ENCODE measurements around the gene PTPRG.

PTPRG gene

DNA sequence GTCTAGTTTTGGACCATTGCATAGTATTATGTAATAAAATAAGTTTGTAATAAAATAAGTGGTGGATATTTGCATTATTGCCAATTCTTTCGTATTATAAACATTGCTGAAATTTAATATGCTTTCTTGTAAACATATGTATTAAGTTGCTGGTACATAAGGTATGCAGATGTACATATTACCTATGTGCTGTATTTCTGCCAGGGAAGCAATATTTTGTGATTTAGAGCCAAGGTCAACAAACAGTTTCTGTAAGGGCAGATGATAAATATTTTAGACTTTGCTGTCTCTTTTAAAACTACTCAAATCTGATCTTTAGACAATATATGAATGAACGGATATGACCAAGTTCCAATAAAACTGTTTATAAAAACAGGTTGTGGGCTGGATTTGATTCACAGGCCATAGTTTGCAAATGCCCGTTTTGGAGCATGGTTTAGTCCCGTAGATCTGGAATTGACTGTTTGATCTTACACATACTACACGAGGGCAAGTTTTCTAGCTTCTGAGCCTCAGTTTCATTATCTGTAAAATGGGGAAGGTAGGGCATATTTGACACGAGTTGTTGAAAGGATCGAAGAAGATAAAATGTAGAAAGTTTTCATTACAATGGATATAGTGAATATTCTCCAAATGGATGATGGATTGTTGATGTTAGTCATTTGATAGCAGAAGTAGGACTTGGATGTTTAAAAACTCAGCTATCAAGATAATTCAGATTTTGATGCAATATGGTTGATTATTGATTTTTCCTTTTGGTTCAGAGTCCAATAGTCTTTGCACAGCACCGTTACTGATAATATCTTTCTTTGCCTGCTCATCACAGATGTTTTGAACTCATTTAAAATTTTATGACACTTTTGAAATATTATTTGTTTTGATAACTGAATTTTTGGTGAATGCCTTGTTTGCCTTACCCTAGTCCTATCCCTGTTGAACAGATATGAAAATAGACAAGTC, 417.4 kb downstream of the PTPRG start:
- Mint-ChIP-seq H3K36me3 (no peaks in the 10 kb centered on the region), H3K4me1 (no peaks in the 10 kb centered on the region), H3K4me3 (no peak overlapping the region), H3K27ac (no peak overlapping the region), H3K9me3 (no peaks in the 10 kb centered on the region), H3K27me3 (no peaks in the 10 kb centered on the region)
- CTCF ChIA-PET, result no interaction called here
- no peak for DNase-seq

DNA sequence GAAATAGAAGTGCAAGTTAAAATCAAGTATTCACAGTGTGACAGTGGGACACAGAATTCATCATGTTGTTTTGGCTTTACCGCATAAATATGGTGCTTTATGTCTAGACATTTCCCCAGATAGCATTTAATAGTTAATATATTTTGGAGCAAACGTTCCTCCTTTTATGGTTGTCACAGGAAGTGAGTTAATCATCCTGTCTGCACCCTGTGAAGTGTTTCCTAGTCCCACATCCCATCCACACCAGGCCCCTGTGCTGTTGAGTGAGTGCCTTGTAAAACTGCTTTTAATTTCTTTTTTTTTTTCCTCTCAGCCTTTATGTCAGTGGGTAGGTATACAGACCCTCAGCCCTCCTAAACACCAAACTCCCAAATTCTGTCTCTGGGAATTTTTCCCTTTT, 418.3 kb downstream of the PTPRG start:
- CTCF ChIA-PET, result no interaction called here
- H3K4me3 Mint-ChIP-seq, result no peak overlapping the region
- no peak for DNase-seq
- no peaks in the 10 kb centered on the region for H3K36me3 Mint-ChIP-seq
- H3K27me3 Mint-ChIP-seq, result no peaks in the 10 kb centered on the region
- no peaks in the 10 kb centered on the region for H3K9me3 Mint-ChIP-seq
- no peaks in the 10 kb centered on the region for H3K4me1 Mint-ChIP-seq
- H3K27ac Mint-ChIP-seq, result no peak overlapping the region

DNA sequence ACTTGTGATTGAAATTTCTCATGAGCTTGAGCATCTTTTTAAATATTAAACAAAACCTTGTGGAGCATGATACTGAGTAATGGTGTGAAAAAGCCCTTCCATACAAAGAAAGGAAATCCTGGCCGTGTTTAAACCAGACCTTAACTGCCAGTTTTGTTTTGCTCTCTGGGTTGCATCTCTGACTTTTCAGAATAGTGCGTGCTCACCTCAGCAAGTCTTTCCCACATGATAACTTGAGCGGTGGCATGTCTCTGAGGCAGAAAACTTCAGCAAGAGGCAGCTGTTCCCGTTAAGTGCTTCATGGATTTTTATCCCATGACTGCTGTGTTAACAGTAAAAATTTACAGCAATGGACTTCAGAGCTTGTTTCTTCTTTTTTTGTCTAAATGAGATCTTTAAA, 418.7 kb downstream of the PTPRG start:
- DNase-seq, result no peak
- H3K4me3 Mint-ChIP-seq, result no peak overlapping the region

DNA sequence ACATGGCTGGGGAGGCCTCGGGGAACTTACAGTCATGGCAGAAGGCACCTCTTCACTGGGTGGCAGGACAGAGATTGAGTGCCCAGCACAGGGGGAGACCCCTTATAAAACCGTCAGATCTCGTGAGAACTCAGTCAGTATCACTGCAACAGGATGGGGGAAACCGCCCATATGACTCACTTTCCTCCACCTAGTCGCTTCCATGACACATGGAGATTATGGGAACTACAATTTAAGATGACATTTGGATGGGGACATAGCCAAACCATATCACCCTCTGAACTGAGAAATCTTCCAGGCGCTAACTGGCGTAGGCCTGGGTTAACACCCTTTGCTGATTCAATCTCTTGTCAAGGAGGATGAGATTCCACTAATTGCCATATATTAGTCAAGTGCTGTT, 419.7 kb downstream of the PTPRG start:
- no peaks in the 10 kb centered on the region for H3K36me3 Mint-ChIP-seq
- H3K4me1 Mint-ChIP-seq, result no peaks in the 10 kb centered on the region
- no peak overlapping the region for H3K4me3 Mint-ChIP-seq
- no peak overlapping the region for H3K27ac Mint-ChIP-seq
- H3K9me3 Mint-ChIP-seq, result no peaks in the 10 kb centered on the region
- DNase-seq, result no peak
- H3K27me3 Mint-ChIP-seq, result no peaks in the 10 kb centered on the region
- CTCF ChIA-PET, result no interaction called here

More for the DNA sequence above, 418.7 kb downstream of the PTPRG start:
- H3K27me3 Mint-ChIP-seq, result no peaks in the 10 kb centered on the region
- no peaks in the 10 kb centered on the region for H3K36me3 Mint-ChIP-seq
- no peak overlapping the region for H3K27ac Mint-ChIP-seq
- CTCF ChIA-PET, result no interaction called here
- no peaks in the 10 kb centered on the region for H3K4me1 Mint-ChIP-seq
- no peaks in the 10 kb centered on the region for H3K9me3 Mint-ChIP-seq

DNA sequence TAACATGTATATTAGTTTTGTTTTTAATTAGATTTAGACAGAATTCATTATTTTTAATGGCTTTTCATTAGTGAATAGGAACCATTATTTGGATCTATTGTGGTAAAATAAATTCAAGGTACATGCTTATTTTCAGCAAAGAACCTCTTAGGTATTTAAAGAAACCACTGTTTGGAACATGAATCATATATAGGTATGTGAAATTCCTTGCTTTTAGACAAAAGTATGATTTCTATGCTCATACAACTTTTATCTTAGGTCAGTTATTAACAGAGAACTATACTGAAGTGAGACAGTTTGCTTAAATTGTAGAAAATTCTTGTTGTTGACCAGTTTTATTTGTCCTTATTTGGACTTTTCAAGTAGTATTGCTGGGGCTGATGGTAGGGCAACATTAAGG, 422.1 kb downstream of the PTPRG start:
- Mint-ChIP-seq H3K4me3 (no peak overlapping the region), H3K27ac (no peak overlapping the region), H3K4me1 (no peaks in the 10 kb centered on the region), H3K36me3 (no peaks in the 10 kb centered on the region), H3K27me3 (no peaks in the 10 kb centered on the region), H3K9me3 (no peaks in the 10 kb centered on the region)
- DNase-seq, result no peak
- CTCF ChIA-PET, result no interaction called here

DNA sequence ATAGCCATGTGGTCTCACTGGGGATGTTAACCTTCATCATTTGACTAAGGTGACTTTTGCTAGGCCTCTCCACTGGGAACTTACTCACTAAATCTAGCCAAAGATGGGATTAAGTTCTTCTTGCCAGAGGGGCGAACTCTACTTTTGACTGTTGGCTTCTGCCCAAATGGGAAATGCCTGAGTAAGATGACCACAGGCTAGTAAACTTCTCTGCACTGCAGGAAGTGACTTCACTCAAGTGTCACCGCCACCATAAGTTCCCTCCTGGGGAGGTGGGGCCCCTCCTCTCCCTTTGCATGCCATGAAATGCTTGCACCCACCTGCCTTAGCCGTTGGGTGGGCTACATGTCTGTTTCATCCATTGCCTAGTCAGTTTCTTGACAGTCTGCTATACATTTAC, 423.6 kb downstream of the PTPRG start:
- H3K9me3 Mint-ChIP-seq, result no peaks in the 10 kb centered on the region
- H3K27me3 Mint-ChIP-seq, result no peaks in the 10 kb centered on the region
- H3K4me1 Mint-ChIP-seq, result no peaks in the 10 kb centered on the region
- H3K4me3 Mint-ChIP-seq, result no peak overlapping the region
- H3K27ac Mint-ChIP-seq, result no peak overlapping the region
- DNase-seq, result no peak
- CTCF ChIA-PET, result no interaction called here
- H3K36me3 Mint-ChIP-seq, result no peaks in the 10 kb centered on the region

DNA sequence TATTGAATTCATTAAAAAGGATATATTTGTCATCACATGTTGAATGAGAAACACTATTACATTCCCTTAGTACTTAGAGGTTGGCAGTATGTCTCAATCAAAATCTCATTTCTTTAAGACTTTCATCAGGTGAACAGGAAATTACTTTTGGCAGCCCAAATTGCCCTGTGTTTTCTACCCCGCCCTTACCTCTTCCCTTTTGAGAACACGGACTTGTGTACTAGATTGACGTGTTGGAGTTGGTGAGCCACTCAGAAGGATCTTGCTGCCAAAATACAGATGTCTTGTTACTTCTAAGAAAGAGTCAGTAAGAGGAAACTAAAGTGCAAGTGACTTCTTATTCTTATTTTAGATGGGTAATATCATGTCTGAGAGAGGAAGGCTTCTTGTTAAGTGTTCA, 425.1 kb downstream of the PTPRG start:
- Mint-ChIP-seq H3K36me3 (no peaks in the 10 kb centered on the region), H3K9me3 (no peaks in the 10 kb centered on the region), H3K4me3 (no peak overlapping the region), H3K4me1 (no peaks in the 10 kb centered on the region), H3K27ac (no peak overlapping the region), H3K27me3 (no peaks in the 10 kb centered on the region)
- DNase-seq, result no peak
- CTCF ChIA-PET, result no interaction called here

DNA sequence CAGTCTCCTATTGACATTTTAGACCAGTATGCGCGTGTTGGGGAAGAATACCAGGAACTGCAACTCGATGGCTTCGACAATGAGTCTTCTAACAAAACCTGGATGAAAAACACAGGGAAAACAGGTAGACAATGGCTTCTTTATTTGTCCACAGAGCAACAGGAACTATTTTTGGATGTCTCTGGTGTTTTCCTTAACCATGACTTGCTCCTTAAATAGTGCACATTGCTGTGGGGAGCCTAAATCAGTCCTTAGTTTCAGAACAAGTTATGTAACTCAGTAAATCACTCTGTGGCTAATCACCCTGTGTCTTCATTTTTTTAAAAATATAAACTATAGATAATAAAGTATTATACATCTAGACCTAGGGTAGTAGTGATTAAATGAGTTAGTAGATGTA, 428.3 kb downstream of the PTPRG start:
- CTCF ChIA-PET, result no interaction called here
- no peaks in the 10 kb centered on the region for H3K36me3 Mint-ChIP-seq
- no peaks in the 10 kb centered on the region for H3K9me3 Mint-ChIP-seq
- no peak overlapping the region for H3K27ac Mint-ChIP-seq
- H3K4me3 Mint-ChIP-seq, result no peak overlapping the region
- DNase-seq, result no peak
- no peaks in the 10 kb centered on the region for H3K4me1 Mint-ChIP-seq
- H3K27me3 Mint-ChIP-seq, result no peaks in the 10 kb centered on the region

DNA sequence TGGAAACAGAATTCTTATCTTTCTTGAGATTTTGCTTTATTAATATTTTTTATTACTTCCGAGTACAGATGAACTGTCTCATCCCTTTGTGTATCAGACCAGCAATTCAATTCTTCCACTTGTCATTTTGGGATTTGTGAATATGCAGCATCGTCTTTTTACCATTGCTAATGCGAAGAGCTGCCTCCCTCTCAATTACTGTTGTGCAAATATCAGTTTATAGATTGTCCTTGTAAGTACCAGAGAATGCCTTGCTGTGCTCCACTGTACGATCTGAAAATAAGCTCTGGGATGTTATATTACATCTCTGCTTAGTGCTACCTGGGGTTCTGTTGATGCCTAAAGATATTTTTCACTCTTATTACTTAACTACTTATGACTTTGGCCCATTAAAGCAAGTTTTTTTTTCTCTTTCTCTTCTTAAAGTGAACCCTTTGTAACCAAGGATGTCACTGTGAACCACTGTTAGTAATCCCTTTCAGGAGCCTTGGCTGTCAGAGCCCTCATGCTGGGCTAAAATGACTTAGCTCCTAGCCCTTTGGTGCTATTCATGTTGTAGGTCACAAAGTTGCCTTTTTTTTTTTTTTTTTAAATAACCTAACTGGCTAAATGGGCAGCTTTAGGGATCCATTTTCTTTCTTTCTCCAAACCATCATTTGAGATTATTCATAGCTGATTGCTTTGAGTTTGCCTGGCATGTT, 429.1 kb downstream of the PTPRG start:
- H3K9me3 Mint-ChIP-seq, result no peaks in the 10 kb centered on the region
- H3K27ac Mint-ChIP-seq, result no peak overlapping the region
- DNase-seq, result no peak
- H3K4me1 Mint-ChIP-seq, result no peaks in the 10 kb centered on the region
- no peaks in the 10 kb centered on the region for H3K36me3 Mint-ChIP-seq
- no peak overlapping the region for H3K4me3 Mint-ChIP-seq
- H3K27me3 Mint-ChIP-seq, result no peaks in the 10 kb centered on the region
- CTCF ChIA-PET, result no interaction called here

DNA sequence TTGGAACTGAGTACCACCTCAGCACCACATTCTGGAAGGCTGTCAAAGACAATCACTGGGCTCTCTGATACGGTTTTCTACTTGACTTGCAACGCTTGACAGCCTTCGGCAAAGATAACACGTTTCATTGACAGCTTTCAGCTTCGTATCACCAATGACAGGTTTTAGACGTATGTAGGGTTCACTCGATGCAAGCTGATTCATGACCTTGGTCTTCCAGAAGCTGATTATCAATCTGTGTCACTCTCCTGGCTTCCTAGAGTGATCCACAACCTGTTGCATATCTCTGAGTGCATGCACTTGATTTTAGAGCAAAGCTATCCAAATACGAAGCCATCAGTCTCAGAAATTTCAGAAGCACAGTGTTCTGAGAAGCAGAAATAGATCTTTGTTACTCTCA, 430.3 kb downstream of the PTPRG start:
- H3K27ac Mint-ChIP-seq, result no peak overlapping the region
- DNase-seq, result no peak
- no peaks in the 10 kb centered on the region for H3K9me3 Mint-ChIP-seq
- H3K4me3 Mint-ChIP-seq, result no peak overlapping the region
- H3K4me1 Mint-ChIP-seq, result no peaks in the 10 kb centered on the region
- CTCF ChIA-PET, result no interaction called here
- no peaks in the 10 kb centered on the region for H3K27me3 Mint-ChIP-seq
- no peaks in the 10 kb centered on the region for H3K36me3 Mint-ChIP-seq

DNA sequence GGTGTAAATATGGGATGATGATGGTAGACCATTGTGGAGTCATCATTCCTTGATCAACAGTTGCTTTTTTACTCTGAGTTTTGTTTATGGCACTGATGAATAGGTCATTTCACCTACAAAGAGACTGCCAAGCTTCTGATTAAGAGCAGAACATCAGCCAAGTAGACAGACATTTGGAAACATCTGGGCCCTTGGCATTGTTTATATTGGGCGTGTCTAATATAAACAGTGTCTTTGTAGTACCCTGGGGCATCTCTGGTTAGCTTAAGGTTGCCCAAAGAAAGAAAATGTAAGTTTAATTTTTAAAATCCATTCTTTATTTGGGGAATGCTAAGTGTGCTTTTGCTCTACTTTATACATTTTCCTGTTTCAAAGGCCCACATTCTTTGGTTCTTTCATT, 435.0 kb downstream of the PTPRG start:
- DNase-seq, result no peak

DNA sequence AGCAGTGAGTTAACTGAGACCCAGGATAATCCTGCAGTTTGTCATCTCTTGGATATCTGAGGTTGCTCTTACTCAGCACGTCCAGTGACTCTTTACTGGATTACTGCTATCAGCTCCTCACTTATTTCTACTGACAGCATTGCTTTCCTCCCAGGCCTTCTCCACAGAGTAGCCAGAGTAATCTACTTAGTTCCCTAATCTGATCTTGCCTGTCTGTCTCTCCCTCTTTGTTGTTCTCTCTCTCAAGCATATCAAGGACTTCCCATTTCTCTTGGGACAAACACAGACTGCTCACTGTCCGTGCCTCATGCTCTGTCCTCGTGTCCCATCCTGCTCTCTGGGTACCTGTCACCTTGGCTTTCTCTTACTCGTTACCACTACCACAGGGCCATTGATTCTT, 435.7 kb downstream of the PTPRG start:
- H3K4me1 Mint-ChIP-seq, result no peaks in the 10 kb centered on the region
- no peaks in the 10 kb centered on the region for H3K9me3 Mint-ChIP-seq
- H3K4me3 Mint-ChIP-seq, result no peak overlapping the region
- CTCF ChIA-PET, result no interaction called here
- H3K27ac Mint-ChIP-seq, result no peak overlapping the region
- H3K27me3 Mint-ChIP-seq, result no peaks in the 10 kb centered on the region
- no peak for DNase-seq
- no peaks in the 10 kb centered on the region for H3K36me3 Mint-ChIP-seq

More for the DNA sequence above, 435.0 kb downstream of the PTPRG start:
- Mint-ChIP-seq H3K27me3 (no peaks in the 10 kb centered on the region), H3K4me3 (no peak overlapping the region), H3K4me1 (no peaks in the 10 kb centered on the region), H3K27ac (no peak overlapping the region), H3K36me3 (no peaks in the 10 kb centered on the region), H3K9me3 (no peaks in the 10 kb centered on the region)
- CTCF ChIA-PET, result no interaction called here

DNA sequence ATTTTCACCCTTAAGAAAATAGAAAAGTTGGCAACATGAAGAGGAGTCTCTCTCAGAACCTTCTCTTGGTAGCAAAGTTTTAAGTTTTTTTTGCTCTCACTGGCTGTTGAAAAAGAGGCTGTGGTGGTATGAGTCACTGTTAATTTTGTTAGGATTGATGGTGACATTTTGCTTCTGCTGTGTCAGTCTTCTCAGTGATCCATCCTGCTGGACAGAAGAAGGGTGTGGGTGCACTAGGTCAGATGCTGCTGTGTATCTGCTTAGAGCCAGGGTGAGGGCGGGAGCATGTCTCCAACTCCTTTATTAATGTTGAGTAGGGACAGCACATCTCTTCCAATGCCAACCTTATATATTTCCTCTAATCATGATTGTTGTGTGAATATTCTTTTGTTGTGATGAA, 442.5 kb downstream of the PTPRG start:
- DNase-seq, result no peak
- Mint-ChIP-seq H3K27me3 (no peaks in the 10 kb centered on the region), H3K36me3 (no peaks in the 10 kb centered on the region), H3K27ac (no peak overlapping the region), H3K4me3 (no peak overlapping the region), H3K4me1 (no peaks in the 10 kb centered on the region), H3K9me3 (no peaks in the 10 kb centered on the region)
- CTCF ChIA-PET, result no interaction called here

DNA sequence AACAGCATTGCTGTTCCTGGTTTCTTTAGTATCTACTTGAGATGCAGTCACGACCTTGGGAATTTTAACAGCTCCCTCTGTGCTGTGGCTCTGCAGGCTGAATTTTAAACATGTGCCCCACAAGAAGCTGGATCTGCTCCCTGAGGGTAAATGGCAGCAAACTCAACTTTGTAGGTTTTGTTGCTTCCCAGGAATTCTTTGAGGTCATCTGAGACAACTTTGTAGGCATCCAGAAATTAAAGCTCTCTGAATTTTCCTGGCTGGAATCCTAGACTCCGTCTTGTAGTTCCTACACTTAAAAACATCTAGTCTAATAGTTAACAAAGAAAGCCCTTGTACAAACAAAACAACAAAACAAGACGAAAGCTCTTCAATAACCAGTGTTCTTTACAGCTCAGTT, 445.7 kb downstream of the PTPRG start:
- Mint-ChIP-seq H3K4me1 (no peaks in the 10 kb centered on the region), H3K27ac (no peak overlapping the region), H3K27me3 (no peaks in the 10 kb centered on the region), H3K9me3 (no peaks in the 10 kb centered on the region), H3K36me3 (no peaks in the 10 kb centered on the region), H3K4me3 (no peak overlapping the region)
- no peak for DNase-seq
- CTCF ChIA-PET, result no interaction called here

DNA sequence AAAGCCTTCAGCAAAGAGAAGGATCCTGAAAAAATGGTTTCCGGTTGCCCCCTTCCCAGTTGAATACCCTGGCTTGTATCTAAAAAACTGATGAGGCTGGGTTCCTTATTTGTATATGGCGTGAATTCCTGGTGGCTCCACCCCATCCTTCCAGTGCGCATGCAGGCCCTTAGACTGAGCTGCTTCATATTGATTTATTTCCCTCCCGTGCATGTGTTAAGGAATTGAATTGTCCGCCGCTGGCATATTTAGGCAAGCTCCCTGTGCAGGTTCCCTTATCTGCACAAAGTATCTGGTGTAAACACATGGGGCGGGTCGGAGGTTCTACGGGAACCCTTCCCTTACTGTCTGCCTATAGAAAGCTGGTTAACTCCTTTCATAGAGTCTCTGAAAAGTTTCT, 449.6 kb downstream of the PTPRG start:
- no peaks in the 10 kb centered on the region for H3K27me3 Mint-ChIP-seq
- H3K36me3 Mint-ChIP-seq, result no peaks in the 10 kb centered on the region
- CTCF ChIA-PET, result no interaction called here
- no peaks in the 10 kb centered on the region for H3K9me3 Mint-ChIP-seq
- no peak overlapping the region for H3K4me3 Mint-ChIP-seq
- H3K27ac Mint-ChIP-seq, result no peak overlapping the region
- no peaks in the 10 kb centered on the region for H3K4me1 Mint-ChIP-seq
- DNase-seq, result no peak
